PC-3 (cell line): ENCODE data around the gene SPAG6. TPM values are rescaled to one million over a fixed set of nuclear protein-coding genes. Genes with fewer than 3 reads are reported as not detected.
"Not testable (repeated sequence)": the region's sequence is repeated elsewhere in the genome, so short reads cannot be mapped to it uniquely, and the experiment has no call there.

Source experiments
- ATAC-seq: fragments of 200-7000 bp; cut with Tn5 transposase; 2 replicates; pipeline ENCODE4 v1.9.1; 2020; ENCODE audit warnings: mild to moderate bottlenecking, moderate library complexity
- BruUV-seq: library from RNA; stranded (reverse); fragments of 400-500 nt; replicated peaks from 2 replicates; lab custom pipeline; 2021; lab: Mats Ljungman, UMichigan
- CTCF ChIA-PET: fragments of 300-600 bp; sonication (Branson Sonifier 250); formaldehyde crosslinking; loops from one replicate; lab custom pipeline; 2022; ENCODE audit warnings: antibody characterized with exemption; lab: Charles Lee
- POLR2A ChIA-PET: fragments of 300-600 bp; sonication (Branson Sonifier 250); formaldehyde crosslinking; loops from one replicate; lab custom pipeline; 2022; ENCODE audit warnings: antibody characterized with exemption; ENCODE audit not compliant: unreplicated experiment; lab: Charles Lee
- DNase-seq: peaks from one replicate; pipeline ENCODE4 v3.0.0-alpha.2; 2015
- H2AFZ ChIP-seq: fragments of 300-600 bp; sonication (generic); 2 replicates; pipeline ENCODE4 v1.6.0; 2016; ENCODE audit warnings: antibody characterized with exemption, low read length
- H3F3A ChIP-seq: fragments of 300-600 bp; sonication (generic); one replicate; pipeline ENCODE4 v1.6.0; 2017; ENCODE audit warnings: antibody characterized with exemption, low read length, control low read depth, mild to moderate bottlenecking; ENCODE audit not compliant: unreplicated experiment
- H3K27ac ChIP-seq: fragments of 300-600 bp; sonication (generic); 2 replicates; pipeline ENCODE4 v1.5.1; 2016; ENCODE audit warnings: mild to moderate bottlenecking, low read length
- H3K27me3 ChIP-seq: fragments of 300-600 bp; sonication (generic); 2 replicates; pipeline ENCODE4 v1.6.1; 2016; ENCODE audit warnings: low read length, mixed read lengths
- H3K36me3 ChIP-seq: fragments of 300-600 bp; sonication (generic); 2 replicates; pipeline ENCODE4 v1.6.1; 2016; ENCODE audit warnings: low read depth, mixed run types, low read length, mixed read lengths
- H3K4me1 ChIP-seq: fragments of 300-600 bp; sonication (generic); 2 replicates; pipeline ENCODE4 v1.5.1; 2016; ENCODE audit warnings: low read length; ENCODE audit not compliant: insufficient read depth
- H3K4me2 ChIP-seq: fragments of 300-600 bp; sonication (generic); 2 replicates; pipeline ENCODE4 v1.6.0; 2016; ENCODE audit warnings: low read length
- H3K4me3 ChIP-seq: fragments of 300-600 bp; sonication (generic); 2 replicates; pipeline ENCODE4 v1.5.1; 2016; ENCODE audit warnings: mild to moderate bottlenecking, low read length, mixed read lengths
- H3K79me2 ChIP-seq: fragments of 300-600 bp; sonication (generic); 2 replicates; pipeline ENCODE4 v1.6.1; 2017; ENCODE audit warnings: low read length, mixed read lengths
- H3K9ac ChIP-seq: fragments of 300-600 bp; sonication (generic); 2 replicates; pipeline ENCODE4 v1.6.0; 2016; ENCODE audit warnings: mild to moderate bottlenecking, low read length
- H3K9me2 ChIP-seq: fragments of 300-600 bp; sonication (generic); replicated peaks from 2 replicates; pipeline ENCODE4 v1.6.1; 2016; ENCODE audit warnings: mixed run types, low read length, mixed read lengths
- H3K9me3 ChIP-seq: fragments of 300-600 bp; sonication (generic); 2 replicates; pipeline ENCODE4 v1.6.1; 2016; ENCODE audit warnings: low read length, mixed read lengths
- H4K20me1 ChIP-seq: fragments of 300-600 bp; sonication (generic); 2 replicates; pipeline ENCODE4 v1.6.1; 2016; ENCODE audit warnings: low read length, mixed read lengths
- CTCF ChIP-seq: fragments of 300-600 bp; sonication (generic); conservative IDR thresholded peaks from 2 replicates; pipeline ENCODE4 v1.5.1; 2017; ENCODE audit warnings: antibody characterized with exemption, low read depth, mild to moderate bottlenecking, low read length
- EZH2 ChIP-seq: fragments of 300-600 bp; sonication (generic); IDR thresholded peaks from one replicate; pipeline ENCODE4 v1.6.1; 2017; ENCODE audit warnings: antibody characterized with exemption, mild to moderate bottlenecking, low read length; ENCODE audit not compliant: unreplicated experiment
- EZH2phosphoT487 ChIP-seq: fragments of 300-600 bp; sonication (generic); IDR thresholded peaks from 2 replicates; pipeline ENCODE4 v1.6.1; 2018; ENCODE audit warnings: mild to moderate bottlenecking, antibody characterized with exemption, low read length, borderline replicate concordance
- intact Hi-C: fragments of 100-400 bp; cut with micrococcal nuclease; formaldehyde crosslinking; loops from 2 replicates; pipeline ENCODE4 v1.9.0; 2023
- total RNA-seq: library from RNA; depleted of rRNA; stranded (reverse); fragments of >200 nt; gene quantifications from 2 replicates; pipeline ENCODE4 v1.2.3, GENCODE V29; 2014

Gene SPAG6
- total RNA-seq, 1 experiment from 2014 or later = 0.04 TPM

- H3K27ac ChIP-seq = no peak overlapping the region
- no peaks in the 10 kb centered on the region for H3K36me3 ChIP-seq
- H3F3A ChIP-seq = no peaks in the 10 kb centered on the region
- H3K4me2 ChIP-seq = no peak overlapping the region
- ATAC-seq (no peak), DNase-seq (no peak)
- H3K4me1 ChIP-seq = no peaks in the 10 kb centered on the region
- no peaks in the 10 kb centered on the region for H3K9me3 ChIP-seq
- ChIA-PET CTCF (no interaction called here), POLR2A (no interaction called here)
- TF ChIP-seq EZH2phosphoT487 = no peak
- no peak for TF ChIP-seq CTCF
- no peak for TF ChIP-seq EZH2
- BruUV-seq = no TSS peak
- H2AFZ ChIP-seq = no peak overlapping the region
- no peak overlapping the region for H3K9ac ChIP-seq
- H4K20me1 ChIP-seq = no peaks in the 10 kb centered on the region
- H3K27me3 ChIP-seq = no peaks in the 10 kb centered on the region
- no peak overlapping the region for H3K4me3 ChIP-seq
- no peaks in the 10 kb centered on the region for H3K79me2 ChIP-seq
- intact Hi-C loops = no loop called here
- H3K9me2 ChIP-seq = no peaks in the 10 kb centered on the region
These were observed 44.7 kb downstream of the SPAG6 start for GRCh38 chr10:22389856-22390589.

GRCh38 chr10:22391600-22391999, 46.3 kb downstream of the SPAG6 start:
- no peak for DNase-seq
- no peak overlapping the region for H3K9ac ChIP-seq
- H3K9me3 ChIP-seq = no peaks in the 10 kb centered on the region
- no peaks in the 10 kb centered on the region for H3K36me3 ChIP-seq
- ChIA-PET CTCF (no interaction called here), POLR2A (no interaction called here)
- H3K4me1 ChIP-seq = no peaks in the 10 kb centered on the region
- no peaks in the 10 kb centered on the region for H3K27me3 ChIP-seq
- no peaks in the 10 kb centered on the region for H3K9me2 ChIP-seq
- H3K79me2 ChIP-seq = no peaks in the 10 kb centered on the region
- no peak overlapping the region for H3K27ac ChIP-seq
- no TSS peak for BruUV-seq
- no peaks in the 10 kb centered on the region for H4K20me1 ChIP-seq
- intact Hi-C loops = no loop called here
- ATAC-seq = no peak
- no peak overlapping the region for H3K4me3 ChIP-seq
- no peaks in the 10 kb centered on the region for H3F3A ChIP-seq
- H3K4me2 ChIP-seq = no peak overlapping the region
- TF ChIP-seq EZH2 = no peak
- no peak for TF ChIP-seq EZH2phosphoT487
- no peak for TF ChIP-seq CTCF
- no peak overlapping the region for H2AFZ ChIP-seq

- H3K4me3 ChIP-seq, BruUV-seq, H4K20me1 ChIP-seq, POLR2A ChIA-PET, H3K79me2 ChIP-seq, H2AFZ ChIP-seq, H3K27ac ChIP-seq, H3K27me3 ChIP-seq, H3K4me1 ChIP-seq, H3K9ac ChIP-seq, DNase-seq, ATAC-seq, intact Hi-C loops, H3K4me2 ChIP-seq, H3K9me2 ChIP-seq, H3K9me3 ChIP-seq, CTCF ChIA-PET, H3F3A ChIP-seq, H3K36me3 ChIP-seq: not testable (repeated sequence)
These were observed 50.9 kb downstream of the SPAG6 start for GRCh38 chr10:22396195-22396594.

- ATAC-seq, H3K9me2 ChIP-seq, H3K9me3 ChIP-seq, H3F3A ChIP-seq, H3K4me3 ChIP-seq, DNase-seq, H3K36me3 ChIP-seq, intact Hi-C loops, H3K4me1 ChIP-seq, H3K27me3 ChIP-seq, H3K27ac ChIP-seq, H3K4me2 ChIP-seq, H4K20me1 ChIP-seq, BruUV-seq, H2AFZ ChIP-seq, H3K9ac ChIP-seq, CTCF ChIA-PET, H3K79me2 ChIP-seq, POLR2A ChIA-PET: not testable (repeated sequence)
These were observed 61.6 kb downstream of the SPAG6 start for GRCh38 chr10:22406916-22407315.
